Lung microvascular endothelial cell (primary cell): ENCODE measurements around the gene HPCAL1. TPM values are rescaled to one million over a fixed set of nuclear protein-coding genes. Genes with fewer than 3 reads are reported as not detected.

ENCODE experiments used
- DNase-seq, 2 donors: peaks; one replicate each; pipeline versions ENCODE4 v3.0.0 to v3.0.0-alpha.2; 2010; ENCODE audit warnings: low read depth in 2 of 2
- total RNA-seq: library from RNA; depleted of rRNA; stranded (reverse); fragments of >200 nt; gene quantifications from 2 replicates; pipeline ENCODE4 v1.2.1, GENCODE V29; 2014

Gene HPCAL1
- total RNA-seq, 1 donor from 2014 or later, result 33.7 TPM

GRCh38 chr2:10352972-10353371 lies 50.3 kb downstream of the HPCAL1 start:
- no peak for DNase-seq

DNA sequence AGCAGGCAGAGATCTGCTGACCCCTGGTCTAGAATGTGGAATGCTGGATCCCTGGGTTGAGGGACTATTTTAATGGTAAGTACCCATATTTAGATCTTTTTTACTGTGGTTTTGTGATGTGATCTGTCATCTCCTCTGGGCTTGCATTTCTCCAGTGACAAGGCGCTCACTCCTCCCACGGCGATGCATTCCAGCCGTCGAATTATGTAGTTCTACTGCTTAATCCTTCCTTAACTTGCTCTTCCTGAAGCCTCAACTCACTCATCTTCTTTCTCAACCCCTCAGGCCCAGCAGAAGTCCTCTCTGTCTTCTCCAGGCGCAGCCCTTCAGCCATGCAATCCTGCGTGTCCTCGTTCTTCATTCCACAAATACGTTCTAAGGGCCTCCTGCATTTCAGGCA lies 51.2 kb downstream of the HPCAL1 start:
- DNase-seq, result no peak

DNA sequence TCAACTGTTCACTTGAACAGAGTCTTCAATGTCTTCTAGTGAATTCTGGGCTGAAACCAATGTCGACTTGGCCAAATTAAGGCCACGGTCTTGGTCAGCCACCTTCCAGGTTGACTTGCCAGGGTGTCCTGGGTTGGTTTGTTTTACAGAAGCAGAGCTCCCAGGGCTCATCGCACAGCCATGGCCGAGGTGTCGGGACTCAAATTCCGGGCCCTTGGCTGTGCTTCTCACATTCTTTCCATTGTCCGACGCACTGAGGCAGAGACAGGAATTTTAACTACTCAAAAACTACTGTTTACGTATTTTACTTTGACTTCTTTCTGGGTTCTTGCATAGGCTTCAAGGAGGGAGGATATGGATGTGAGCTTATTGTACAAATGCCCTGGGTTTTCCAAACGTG lies 51.7 kb downstream of the HPCAL1 start:
- no peak for DNase-seq

DNA sequence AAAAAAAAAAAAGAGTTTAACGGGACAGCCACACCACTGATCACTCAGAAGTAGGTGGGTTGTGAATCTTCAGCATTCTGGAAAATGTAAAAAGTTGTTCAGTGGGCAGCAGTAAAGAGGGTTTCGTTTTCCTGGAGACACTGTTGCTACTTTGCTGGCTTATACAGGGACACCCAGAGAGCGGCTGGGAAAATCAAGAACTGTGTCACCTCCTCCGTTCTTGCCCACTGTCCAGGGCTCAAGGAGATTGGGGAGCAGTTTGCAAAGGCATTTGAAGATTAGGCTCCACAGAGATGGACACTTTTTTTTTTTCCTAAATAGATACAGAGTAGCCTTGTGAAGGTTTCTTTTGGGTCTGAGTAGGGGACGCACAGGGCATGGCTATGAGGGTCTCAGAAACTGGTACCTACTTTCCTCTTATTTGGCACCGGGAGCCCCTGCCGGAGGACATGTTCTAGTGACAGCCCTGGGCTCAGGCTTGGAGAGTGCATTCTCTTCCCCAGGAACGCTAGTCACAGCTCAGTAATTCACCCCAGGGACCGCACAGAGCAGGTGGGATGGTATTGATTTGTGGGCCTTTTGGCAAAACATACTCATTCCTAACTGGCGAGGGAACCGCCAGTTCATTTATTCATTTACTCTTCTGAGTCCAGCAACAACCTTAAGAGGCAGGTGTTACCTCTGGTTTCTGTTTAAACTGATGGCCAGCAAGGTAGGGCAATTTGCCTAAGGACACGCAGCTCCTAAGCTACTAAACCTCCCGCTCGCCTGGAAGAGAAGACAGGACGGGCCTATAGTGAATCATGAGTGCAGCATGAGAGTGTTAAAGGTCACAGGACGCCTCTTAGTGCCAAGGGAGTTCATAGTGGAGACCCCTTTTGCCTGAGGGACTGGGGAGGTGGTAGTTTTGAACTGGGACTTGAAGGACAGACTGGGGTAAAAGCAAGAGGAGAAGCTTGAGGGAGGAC lies 53.1 kb downstream of the HPCAL1 start:
- DNase-seq, result no peak

DNA sequence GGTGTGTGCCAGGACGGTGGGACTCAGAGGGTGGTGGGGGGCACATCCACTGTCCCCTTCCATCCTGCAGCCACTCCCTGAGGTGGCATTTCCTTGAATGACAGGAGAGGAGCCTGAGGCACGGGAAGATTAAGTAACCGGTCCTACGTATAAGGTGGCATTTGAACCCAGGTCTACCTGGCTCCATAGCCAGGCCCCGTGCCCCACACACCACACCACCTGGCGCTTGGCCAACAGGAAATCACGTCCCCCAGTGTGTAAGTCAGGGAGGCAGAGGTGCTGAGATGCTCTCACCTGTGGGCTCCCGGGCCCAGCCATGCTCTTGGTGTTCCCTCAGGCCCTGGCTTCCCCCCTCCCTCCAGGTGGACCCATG lies 53.7 kb downstream of the HPCAL1 start:
- no peak for DNase-seq

- DNase-seq, result no peak
Measured at GRCh38 chr2:10357193-10358169, 54.8 kb downstream of the HPCAL1 start.

- no peak for DNase-seq
Measured at GRCh38 chr2:10359246-10359645, 56.5 kb downstream of the HPCAL1 start.

DNA sequence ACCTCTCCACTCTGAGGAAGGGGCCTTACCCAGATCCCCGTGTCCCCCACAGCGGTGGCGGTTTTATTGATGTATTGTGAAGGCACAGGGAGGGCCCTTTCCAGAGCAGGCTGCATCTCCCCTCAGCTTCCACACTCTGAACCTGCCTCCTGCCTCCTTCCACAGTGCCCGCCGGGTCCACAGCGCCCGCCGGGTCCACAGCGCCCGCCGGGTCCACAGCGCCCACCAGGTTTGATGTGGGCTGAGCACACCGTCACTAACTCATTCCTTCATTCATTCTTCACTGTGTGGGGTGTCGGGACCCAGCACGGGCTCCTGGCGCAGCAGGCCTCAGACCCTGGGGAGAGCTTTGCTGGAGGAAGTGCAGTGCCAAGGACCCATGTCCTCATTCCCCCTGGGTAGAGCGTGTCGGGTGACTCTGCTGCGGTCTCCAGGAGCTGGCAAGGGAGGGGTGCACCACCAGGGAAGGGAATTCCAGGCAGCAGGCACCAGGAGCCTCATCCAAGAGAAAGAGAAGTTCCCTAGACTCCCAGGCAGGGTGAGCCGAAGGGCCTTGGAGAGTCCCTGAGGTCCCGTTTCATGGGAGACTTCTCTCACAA lies 57.1 kb downstream of the HPCAL1 start:
- no peak for DNase-seq

DNA sequence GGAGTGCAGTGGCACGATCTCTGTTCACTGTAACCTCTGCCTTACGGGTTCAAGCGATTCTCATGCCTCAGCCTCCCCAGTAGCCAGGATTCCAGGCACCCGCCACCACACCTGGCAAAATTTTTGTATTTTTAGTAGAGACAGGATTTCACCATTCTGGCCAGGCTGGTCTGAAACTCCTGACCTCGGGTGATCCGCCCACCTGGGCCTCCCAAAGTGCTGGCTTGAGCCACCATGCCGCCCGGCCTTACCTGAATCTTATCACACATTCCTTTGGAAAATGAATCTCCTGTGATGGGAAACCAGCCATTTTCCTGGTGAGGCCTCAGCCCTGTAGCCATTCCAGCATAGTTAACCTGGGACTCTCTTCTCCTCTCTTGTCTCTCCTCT lies 57.8 kb downstream of the HPCAL1 start:
- no peak for DNase-seq

- no peak for DNase-seq
Measured at GRCh38 chr2:10360850-10361588, 58.3 kb downstream of the HPCAL1 start.

GRCh38 chr2:10362096-10362897 lies 59.6 kb downstream of the HPCAL1 start:
- DNase-seq, result no peak

DNA sequence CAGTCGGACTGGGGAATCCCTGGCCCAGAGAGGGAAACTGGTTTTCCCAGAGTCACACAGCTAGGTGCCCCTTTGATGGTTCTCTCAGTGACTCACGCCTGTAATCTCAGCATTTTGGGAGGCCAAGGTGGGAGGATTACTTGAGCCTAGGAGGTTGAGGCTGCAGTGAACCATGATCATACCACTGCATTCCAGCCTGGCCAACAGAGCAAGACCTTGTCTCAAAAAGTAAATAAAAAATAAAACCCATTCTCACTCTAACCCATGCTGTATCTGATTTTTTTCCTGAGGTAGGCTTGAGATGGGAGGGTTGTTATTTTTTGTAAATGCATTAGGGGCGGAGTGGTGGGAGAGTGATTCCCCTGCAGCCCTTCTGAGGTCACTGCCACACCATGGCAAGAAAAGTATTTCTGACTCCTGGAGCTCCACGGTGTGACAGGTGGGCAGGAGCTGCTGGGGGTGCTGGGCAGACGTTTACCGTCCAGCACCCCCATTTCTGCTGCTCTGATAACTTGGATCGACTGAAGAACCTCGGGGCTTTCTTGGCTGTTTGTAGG lies 60.3 kb downstream of the HPCAL1 start:
- DNase-seq, result no peak

GRCh38 chr2:10363861-10364610 lies 61.3 kb downstream of the HPCAL1 start:
- no peak for DNase-seq

GRCh38 chr2:10365412-10365811 lies 62.7 kb downstream of the HPCAL1 start:
- no peak for DNase-seq

GRCh38 chr2:10366601-10367270 lies 64.0 kb downstream of the HPCAL1 start:
- DNase-seq, result no peak

GRCh38 chr2:10367472-10368439 lies 65.1 kb downstream of the HPCAL1 start:
- no peak for DNase-seq

DNA sequence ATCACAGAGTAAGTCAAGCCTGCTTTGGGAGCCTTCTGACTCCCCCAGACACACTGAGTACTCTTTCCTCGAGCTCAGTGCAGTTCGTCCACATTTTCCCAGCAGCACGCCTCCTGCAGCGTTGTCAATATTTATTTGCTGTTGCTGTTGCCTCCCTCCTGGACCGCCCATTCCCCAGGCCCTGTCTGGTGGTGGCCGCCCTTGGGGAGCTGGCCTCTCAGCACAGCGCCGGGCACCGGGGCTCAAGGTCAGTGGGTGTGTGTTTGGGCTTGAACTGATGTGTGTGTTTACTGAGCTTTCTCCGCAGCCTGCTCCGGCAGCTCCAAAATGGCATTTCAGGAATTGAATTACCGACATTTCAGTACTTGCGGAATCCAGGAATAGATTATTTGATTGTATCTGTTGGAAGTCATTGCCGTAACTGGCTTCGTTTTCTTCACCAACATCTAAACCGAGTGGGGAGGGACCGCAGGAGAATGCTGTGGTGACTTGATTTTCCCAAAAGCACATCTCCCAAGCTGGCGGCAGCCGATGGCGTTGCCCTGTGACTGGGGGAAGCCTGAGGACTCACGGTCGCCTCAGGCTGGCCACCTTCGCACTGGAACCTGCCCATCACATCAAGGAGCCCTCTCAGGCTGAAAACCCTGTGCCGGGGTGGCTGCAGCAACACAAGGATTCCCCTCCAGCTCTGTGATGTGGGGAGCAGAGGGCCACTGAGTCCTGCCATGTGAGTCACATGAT lies 66.0 kb downstream of the HPCAL1 start:
- DNase-seq, result no peak
